GM15510 (cell line): ENCODE results near the gene COL6A1.

ENCODE experiments used
- POLR2A ChIP-seq: IDR thresholded peaks from 3 replicates; pipeline ENCODE4 v1.6.1; 2011; ENCODE audit warnings: borderline replicate concordance; ENCODE audit not compliant: insufficient read length; ENCODE audit errors: extremely low read depth

COL6A1 gene

DNA sequence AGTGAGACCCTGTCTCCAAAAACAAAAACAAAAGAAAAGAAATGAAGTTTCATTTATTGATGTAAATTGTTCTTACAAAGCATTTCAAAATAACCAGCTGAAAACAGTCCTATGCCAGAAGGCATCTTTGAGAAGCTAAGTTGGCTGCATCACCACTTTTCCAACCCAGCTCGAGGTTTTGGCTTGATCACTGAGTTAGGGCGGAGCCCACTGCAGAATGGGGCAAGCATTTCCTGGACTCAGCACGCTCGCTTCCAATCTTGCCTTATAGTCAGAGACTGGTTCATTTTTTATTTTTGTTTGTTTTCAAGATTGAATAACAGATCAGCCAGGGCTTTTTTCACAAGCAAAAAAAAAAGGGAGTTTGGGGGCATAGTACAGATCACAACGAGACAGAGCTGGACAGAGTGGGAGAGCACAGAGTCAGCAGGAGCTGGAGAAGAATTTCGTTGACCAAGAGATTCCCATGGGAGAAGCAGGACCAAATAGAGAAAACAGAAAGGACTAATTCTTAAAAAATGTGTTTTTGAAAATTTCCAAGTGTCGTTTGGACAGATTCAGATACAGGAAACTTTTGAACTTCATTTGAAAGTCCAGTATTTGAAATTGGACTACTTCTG is 23.5 kb upstream of the COL6A1 start:
- TF ChIP-seq POLR2A: no peak

DNA sequence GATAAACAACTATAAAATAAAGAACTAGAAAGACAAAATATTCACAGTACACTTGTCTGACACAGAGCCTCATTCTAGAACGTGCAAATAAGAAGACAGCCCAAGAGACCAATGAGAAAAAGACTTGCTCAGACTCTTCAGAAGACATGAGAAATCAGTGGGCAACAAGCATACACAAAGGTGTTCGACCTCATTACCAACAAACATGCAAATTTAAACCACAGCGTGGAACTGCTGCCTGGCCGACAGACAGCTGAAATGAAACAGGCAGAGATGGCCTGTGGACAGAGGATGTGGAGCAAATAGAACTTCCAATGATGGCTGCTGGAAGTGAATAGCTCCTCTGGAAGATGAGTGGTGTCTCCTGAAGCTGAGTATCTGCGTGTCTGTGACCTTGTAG is 22.4 kb upstream of the COL6A1 start:
- TF ChIP-seq POLR2A: no peak

DNA sequence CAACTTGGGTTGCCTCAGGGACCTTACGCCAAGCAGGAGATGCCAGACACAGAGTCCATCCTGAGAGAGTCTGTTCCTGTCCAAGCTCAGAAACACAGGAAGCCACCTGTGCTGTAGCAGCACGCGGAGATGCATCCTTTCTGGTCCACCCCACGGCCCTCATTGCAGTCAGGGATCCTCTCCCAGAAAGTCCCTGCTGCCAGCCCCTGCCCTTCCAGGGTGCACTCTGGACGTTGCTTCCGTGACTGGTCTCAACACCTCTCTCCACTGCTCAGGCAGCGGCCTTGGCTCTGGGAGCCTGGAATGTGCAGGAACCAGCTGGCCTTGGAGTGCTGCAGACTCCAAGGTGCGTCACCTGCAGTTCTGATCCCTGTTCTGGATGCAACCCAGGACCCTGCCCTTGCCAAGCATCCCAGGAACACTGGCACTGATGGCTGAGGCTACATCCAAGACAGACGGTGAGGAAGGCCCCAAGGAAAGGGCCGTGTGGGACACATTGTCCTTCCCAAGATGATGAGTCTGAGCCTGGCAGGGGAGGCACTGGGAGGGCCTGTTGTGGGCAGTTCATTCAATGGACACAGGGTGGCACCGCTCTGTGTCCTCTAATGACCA is 21.7 kb upstream of the COL6A1 start:
- TF ChIP-seq POLR2A: no peak

DNA sequence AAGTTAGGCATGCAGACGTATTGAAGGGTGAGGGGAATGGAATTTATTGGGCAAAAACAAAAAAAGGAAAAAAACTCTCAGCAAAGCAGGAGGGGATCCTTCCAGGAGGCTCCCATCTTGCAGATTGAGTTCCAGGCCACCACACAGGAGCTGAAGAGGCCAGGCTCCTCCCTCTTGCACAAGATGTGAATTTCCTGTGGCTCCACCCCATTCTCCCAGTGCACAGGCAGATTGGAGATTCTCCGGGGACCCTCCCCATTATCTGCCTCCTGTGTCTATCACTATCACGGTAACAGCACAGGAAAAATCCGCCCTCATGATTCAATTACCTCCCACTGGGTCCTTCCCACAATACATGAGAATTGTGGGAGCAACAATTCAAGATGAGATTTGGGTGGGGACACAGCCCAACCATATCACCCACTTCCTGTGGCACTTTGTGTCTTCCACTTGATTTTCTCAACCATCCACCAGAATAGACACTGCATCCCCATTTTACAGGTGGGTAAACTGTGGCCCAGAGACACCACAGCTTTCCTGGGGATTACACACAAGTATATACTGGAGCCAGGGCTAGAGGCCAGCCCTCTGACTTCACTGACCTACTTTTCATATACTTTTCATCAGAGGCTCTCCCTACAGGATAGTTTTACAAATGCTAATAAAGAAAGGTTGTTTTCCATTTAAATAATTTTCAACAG is 18.9 kb upstream of the COL6A1 start:
- no peak for TF ChIP-seq POLR2A

DNA sequence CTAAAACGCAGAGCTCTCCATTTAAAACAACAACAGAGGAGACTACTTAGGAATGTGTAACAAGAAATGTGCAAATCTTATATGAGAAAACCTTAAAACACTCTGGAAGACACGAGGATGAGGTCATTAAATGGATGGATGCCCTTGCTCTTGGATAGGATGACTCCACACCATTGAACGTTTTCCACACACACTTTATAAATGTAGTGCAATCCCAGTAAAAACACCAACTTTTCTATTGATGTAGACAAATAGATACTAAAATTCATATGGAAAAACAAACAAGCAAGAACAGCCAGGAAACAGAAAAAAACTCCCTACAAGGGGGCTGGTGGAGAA is 18.4 kb upstream of the COL6A1 start:
- no peak for TF ChIP-seq POLR2A

DNA sequence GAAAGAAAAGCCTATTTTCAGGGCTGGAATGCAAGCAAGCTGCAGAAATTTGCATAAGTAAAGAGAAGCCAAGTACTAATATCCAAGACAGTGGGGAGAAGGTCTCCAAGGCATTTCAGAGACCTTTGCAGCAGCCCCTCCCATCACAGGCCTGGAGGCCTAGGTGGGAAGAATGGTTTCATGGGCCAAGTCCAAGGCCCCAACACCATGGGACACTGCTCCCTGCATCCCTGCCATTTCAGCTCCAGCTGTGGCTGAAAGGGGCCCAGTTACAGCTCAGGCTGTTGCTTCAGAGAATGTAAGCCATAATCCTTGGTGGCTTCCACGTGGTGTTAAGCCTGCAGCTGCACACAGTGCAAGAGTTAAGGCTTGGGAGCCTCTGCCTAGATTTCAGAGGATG is 16.9 kb upstream of the COL6A1 start:
- no peak for TF ChIP-seq POLR2A

DNA sequence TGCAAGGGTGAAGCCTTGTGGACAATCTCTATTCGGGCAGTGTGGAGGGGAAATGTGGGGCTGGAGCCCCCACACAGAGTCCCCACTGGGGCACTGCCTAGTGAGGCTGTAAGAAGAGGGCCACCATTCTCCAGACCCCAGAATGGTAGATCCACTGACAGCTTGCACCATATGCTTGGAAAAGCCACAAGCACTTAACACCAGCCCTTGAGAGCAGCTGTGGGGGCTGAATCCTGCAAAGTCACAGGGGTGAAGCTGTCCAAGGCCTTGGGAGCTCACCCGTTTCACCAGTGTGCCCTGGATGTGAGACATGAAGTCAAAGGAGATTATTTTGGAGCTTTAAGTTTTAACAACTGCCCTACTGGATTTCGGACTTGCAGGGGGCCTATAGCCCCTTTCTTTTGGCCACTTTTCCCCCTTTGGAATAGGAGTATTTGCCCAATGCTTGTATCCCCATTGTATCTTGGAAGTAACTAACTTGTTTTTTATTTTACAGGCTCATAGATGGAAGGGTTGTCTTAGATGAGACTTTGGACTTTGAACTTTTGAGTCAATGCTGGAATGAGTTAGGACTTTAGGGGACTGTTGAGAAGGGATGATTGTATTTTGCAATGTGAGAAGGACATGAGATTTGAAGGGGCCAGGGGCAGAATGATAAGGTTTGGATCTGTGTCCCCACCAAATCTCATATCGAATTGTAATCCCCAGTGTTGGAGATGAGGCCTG is 16.3 kb upstream of the COL6A1 start:
- TF ChIP-seq POLR2A: no peak

DNA sequence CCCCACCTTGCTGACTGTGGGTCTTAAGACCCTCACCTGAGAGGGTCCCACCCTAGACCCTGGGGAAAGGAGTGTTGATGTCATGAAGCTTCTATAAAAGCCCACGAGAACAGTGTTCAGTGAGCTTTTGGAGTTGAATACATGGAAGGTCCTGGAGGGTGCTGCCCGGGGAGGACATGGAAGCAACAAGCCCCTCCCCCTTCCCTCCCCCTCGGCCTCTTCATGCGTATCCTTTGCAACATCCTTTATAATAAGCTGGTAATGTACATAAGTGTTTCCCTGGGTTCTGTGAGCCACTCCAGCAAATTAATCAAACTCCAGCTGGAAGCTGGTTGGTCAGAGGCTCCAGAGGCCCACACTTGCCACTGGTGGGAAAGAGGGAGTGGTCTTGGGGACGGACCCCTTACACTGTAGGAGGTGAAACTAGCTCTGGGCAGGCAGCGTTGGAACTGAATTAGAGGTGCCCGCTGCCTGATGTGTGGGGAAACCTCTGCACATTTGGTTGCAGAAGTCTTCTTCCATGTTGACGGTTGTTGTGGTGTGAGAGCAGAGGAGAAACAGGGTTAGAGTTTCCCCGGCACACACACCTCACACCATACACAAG is 14.7 kb upstream of the COL6A1 start:
- no peak for TF ChIP-seq POLR2A

DNA sequence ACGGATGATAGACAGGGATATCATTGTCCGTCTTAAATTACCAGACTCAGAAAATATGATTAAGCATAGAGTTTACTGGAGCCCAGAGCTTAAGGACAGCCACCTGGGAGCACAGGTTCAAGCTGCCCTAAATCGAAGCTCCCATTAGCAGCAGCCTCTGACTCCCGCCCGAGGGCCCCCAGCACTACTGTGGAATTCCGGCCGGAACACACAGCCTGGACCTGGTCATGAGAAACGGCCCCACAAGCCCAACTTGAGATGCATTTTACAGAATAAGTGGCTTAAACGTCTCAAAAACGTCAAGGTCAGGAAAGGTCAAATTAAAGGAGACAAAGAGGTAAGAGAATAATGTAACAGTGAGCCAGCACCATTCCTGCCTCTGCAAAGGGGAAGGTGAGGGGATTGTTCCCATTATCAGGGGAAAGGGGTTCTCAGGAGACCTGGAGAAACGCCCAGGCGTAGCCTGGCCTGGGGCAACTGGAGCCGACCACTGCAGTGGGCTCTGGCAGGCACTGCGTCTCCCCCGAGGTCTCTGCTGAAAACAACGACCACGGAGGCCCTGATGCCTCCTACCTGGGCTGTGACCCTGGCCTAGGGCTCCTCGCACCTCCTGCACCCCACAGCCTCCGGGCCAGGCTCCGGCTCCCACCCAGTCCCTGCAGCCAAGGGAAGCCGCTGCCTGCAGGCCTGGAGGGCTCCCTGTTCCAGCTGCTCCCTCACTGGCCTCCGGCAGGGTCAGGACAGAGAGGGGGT is 11.5 kb upstream of the COL6A1 start:
- TF ChIP-seq POLR2A: no peak

DNA sequence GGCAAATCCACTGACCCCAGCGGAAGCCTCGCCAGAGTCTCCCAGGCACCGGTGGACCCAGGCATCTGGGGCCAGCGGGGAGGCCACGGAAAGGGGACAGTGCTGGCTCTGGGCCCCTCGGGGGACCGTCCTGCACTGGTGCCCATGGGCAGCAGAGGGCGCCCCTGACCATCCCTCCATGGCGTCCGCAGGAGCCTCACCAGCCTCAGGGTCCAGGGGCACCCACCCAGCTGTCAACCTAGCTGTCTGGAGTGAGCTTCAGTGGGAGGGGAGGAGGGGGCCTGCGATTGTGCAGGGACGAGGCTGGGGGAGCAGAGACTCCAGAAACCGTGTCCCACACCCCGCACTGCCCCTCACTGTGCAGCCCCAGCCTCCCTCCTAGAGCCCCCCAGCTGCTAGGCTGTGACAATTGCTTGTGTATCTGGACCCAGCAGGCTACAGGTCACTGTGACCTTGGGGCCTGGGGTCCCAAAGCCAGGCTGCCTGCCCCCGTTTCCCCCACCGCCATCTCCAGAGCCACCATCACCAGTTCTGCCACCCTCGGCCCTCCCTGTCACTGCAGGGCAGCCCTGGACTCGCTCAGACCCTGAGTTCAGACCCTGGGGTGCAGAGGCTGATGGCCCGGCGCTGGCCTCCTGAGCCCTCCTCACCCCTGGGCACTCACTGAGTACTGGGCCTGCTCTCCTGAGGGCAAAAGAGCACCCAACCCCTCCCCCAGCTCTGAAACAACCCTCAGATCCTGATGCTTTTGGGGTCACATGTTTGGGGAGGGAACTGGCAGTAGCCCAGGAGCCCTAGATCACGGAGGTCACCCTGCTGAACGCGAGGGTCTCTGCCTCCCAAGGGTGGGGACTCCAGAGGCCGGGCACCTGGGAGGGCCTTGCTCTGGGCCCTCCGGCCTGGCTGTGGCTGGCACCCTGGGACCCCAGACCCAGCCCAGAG is 10.6 kb upstream of the COL6A1 start:
- no peak for TF ChIP-seq POLR2A

DNA sequence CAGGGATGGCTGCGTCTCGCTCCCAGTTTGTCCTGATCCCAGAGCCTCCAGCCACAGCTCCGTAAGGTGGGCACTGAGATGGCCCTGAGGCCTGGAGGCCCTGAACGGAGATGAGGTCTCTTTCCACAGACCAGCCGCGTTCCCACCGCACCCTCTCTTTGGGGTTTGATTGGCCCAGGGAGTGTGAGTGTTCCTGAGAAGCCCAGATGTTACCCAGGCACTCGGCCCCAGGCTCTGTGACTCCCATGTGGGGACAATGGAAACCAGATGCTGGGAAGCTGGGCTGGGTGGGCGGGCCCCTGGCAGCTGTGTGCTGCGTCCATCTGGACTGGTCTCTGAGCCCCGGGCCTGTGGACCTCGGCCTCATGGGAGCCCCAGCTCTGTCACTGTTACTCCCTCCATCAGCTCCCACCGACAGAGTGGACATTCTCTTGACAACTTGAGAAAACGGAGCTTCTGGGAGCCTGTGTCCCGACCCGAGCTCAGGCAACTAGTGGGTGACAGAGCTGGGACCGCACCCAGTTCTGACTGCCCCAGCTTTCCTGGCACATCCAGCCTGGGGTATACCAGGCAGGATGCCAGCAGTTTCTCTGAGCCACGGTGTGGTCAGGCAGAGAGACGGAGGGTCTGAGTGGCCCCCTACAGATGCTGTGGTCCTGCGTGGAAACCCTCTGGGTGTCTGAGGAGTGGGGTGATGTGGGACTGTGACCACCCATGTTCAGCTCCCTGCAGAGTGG is 9.8 kb upstream of the COL6A1 start:
- no peak for TF ChIP-seq POLR2A

DNA sequence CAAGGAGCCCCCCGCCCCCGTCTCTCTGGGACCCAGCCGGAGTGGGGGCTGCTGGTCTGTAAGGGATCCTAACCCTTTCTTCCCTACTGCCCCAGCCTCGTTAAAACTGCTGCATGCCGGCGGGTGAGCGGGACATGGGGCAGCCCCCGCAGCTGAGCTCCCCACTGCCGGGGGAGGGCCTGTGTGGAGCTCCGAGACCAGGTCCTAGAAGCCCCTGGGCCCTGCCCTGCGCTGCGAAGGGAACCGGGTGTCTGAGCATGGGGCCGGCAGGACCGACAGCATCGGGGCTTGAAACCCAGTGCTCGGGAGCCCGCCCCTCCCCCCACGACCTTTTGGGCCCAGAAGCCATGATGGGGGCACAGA is 9.2 kb upstream of the COL6A1 start:
- TF ChIP-seq POLR2A: no peak
